WTC11 (cell line): ENCODE measurements around the gene PFN1. TPM values are rescaled to one million over a fixed set of nuclear protein-coding genes. Genes with fewer than 3 reads are reported as not detected.
A peak's percentile ranks its signal among the peaks of the same experiment; 100 is the strongest.
"Not testable (repeated sequence)": the region's sequence is repeated elsewhere in the genome, so short reads cannot be mapped to it uniquely, and the experiment has no call there.

Source experiments
- ATAC-seq: fragments of 200-7000 bp; cut with Tn5 transposase; 2 replicates; pipeline ENCODE4 v1.10.0; 2021; ENCODE audit warnings: mild to moderate bottlenecking, moderate library complexity
- CTCF ChIA-PET: fragments of 300-600 bp; sonication (Branson Sonifier 250); formaldehyde crosslinking; loops from one replicate; lab custom pipeline; 2021; ENCODE audit warnings: antibody characterized with exemption; lab: Charles Lee
- POLR2A ChIA-PET: fragments of 350-600 bp; sonication (Branson Sonifier 250); formaldehyde crosslinking; loops from one replicate; lab custom pipeline; 2021; ENCODE audit warnings: antibody characterized with exemption; lab: Charles Lee
- DNase-seq: peaks from one replicate; pipeline ENCODE4 v3.0.0; 2021; ENCODE audit warnings: low spot score
- H3K27ac Mint-ChIP-seq: 2 replicates; pipeline ENCODE4 v1.8.0; 2021; ENCODE audit warnings: mixed read lengths
- H3K27me3 Mint-ChIP-seq: 2 replicates; pipeline ENCODE4 v1.8.0; 2021; ENCODE audit warnings: low read depth, mild to moderate bottlenecking, moderate library complexity, mixed read lengths
- H3K36me3 Mint-ChIP-seq: 2 replicates; pipeline ENCODE4 v1.8.0; 2021; ENCODE audit warnings: mixed read lengths
- H3K4me1 Mint-ChIP-seq: 2 replicates; pipeline ENCODE4 v1.8.0; 2022; ENCODE audit warnings: mixed read lengths
- H3K4me3 Mint-ChIP-seq: 2 replicates; pipeline ENCODE4 v1.8.0; 2021; ENCODE audit warnings: mild to moderate bottlenecking, moderate library complexity, mixed read lengths
- H3K9me3 Mint-ChIP-seq: 2 replicates; pipeline ENCODE4 v1.8.0; 2021; ENCODE audit warnings: mixed read lengths
- AR ChIP-seq: fragments of 250-450 bp; sonication (Bioruptor Pico); IDR thresholded peaks from 2 replicates; pipeline ENCODE4 v1.9.0; 2021; ENCODE audit warnings: mild to moderate bottlenecking
- ATF1 ChIP-seq: sonication (generic); formaldehyde crosslinking; IDR thresholded peaks from 2 replicates; pipeline ENCODE4 v1.8.1; 2023; ENCODE audit warnings: mild to moderate bottlenecking, moderate library complexity, missing genetic modification reagents
- CDX4 ChIP-seq: fragments of 250-450 bp; sonication (Bioruptor Pico); IDR thresholded peaks from 2 replicates; pipeline ENCODE4 v1.9.0; 2021; ENCODE audit warnings: moderate library complexity, mild to moderate bottlenecking, inconsistent platforms, borderline replicate concordance
- CREM ChIP-seq: sonication (generic); formaldehyde crosslinking; IDR thresholded peaks from 2 replicates; pipeline ENCODE4 v1.8.1; 2022; ENCODE audit warnings: mild to moderate bottlenecking, missing genetic modification reagents, moderate library complexity
- E2F1 ChIP-seq: sonication (generic); formaldehyde crosslinking; IDR thresholded peaks from 2 replicates; pipeline ENCODE4 v1.8.0; 2022; ENCODE audit warnings: mild to moderate bottlenecking, missing genetic modification reagents
- EMX1 ChIP-seq: fragments of 250-450 bp; sonication (Bioruptor Pico); IDR thresholded peaks from 2 replicates; pipeline ENCODE4 v1.8.0; 2021; ENCODE audit warnings: mild to moderate bottlenecking
- GRHL2 ChIP-seq: fragments of 250-450 bp; sonication (Bioruptor Pico); IDR thresholded peaks from 2 replicates; pipeline ENCODE4 v1.8.0; 2022; ENCODE audit warnings: mild to moderate bottlenecking, moderate library complexity; ENCODE audit not compliant: insufficient replicate concordance, severe bottlenecking
- NFYB ChIP-seq: sonication (generic); formaldehyde crosslinking; conservative IDR thresholded peaks from 2 replicates; pipeline ENCODE4 v1.8.0; 2022; ENCODE audit warnings: low read depth, missing genetic modification reagents
- OVOL2 ChIP-seq: fragments of 250-450 bp; sonication (Bioruptor Pico); IDR thresholded peaks from 2 replicates; pipeline ENCODE4 v1.9.0; 2021; ENCODE audit warnings: mild to moderate bottlenecking, borderline replicate concordance
- SP1 ChIP-seq: sonication (generic); formaldehyde crosslinking; conservative IDR thresholded peaks from 2 replicates; pipeline ENCODE4 v1.8.1; 2022; ENCODE audit warnings: missing genetic modification reagents
- USF2 ChIP-seq: sonication (generic); formaldehyde crosslinking; IDR thresholded peaks from 2 replicates; pipeline ENCODE4 v1.8.1; 2023; ENCODE audit warnings: mild to moderate bottlenecking, missing genetic modification reagents, moderate library complexity
- ZNF121 ChIP-seq: sonication (generic); formaldehyde crosslinking; IDR thresholded peaks from 2 replicates; pipeline ENCODE4 v1.8.0; 2023; ENCODE audit warnings: missing genetic modification reagents
- ZNF512 ChIP-seq: sonication (generic); formaldehyde crosslinking; IDR thresholded peaks from 2 replicates; pipeline ENCODE4 v1.8.1; 2022; ENCODE audit warnings: missing genetic modification reagents, borderline replicate concordance
- total RNA-seq: library from RNA; stranded (reverse); gene quantifications from 3 replicates; pipeline ENCODE4 v1.2.3, GENCODE V29; 2021

The PFN1 gene
- total RNA-seq, 1 experiment from 2014 or later, result 1,289 TPM

- ATAC-seq, result no peak
- CTCF ChIA-PET, result interaction anchor here (5.0 kb wide), 1 partner anchor 12 kb away, joined by 36 read pairs; no protein-coding TSS in a partner anchor
- H3K4me3 Mint-ChIP-seq, result no peak overlapping the region
- no peak overlapping the region for H3K27ac Mint-ChIP-seq
- no peaks in the 10 kb centered on the region for H3K9me3 Mint-ChIP-seq
- no peaks in the 10 kb centered on the region; the same call in 1 of the 2 replicates for H3K27me3 Mint-ChIP-seq
- DNase-seq, result no peak
- H3K4me1 Mint-ChIP-seq, result peaks cover 7% of the 10 kb centered on the region
- no peak for TF ChIP-seq OVOL2 (CRISPR knock-in tag)
- POLR2A ChIA-PET, result no interaction called here
- H3K36me3 Mint-ChIP-seq, result no peaks in the 10 kb centered on the region
Observed at GRCh38 chr17:4921320-4921719, 27.0 kb downstream of the PFN1 start.

- CTCF ChIA-PET, result interaction anchor here (1.0 to 5.0 kb wide), 2 partner anchors 11 to 354 kb away, joined by 3 to 36 read pairs; no protein-coding TSS in a partner anchor
- no peak for ATAC-seq
- peaks cover 7% of the 10 kb centered on the region for H3K4me1 Mint-ChIP-seq
- no peak for TF ChIP-seq GRHL2 (CRISPR knock-in tag)
- TF ChIP-seq ZNF121, result peak; percentile 18; the same call in 1 of the 2 replicates
- TF ChIP-seq, all 79 proteins: peak for 1
- H3K9me3 Mint-ChIP-seq, result no peaks in the 10 kb centered on the region
- no peak overlapping the region for H3K27ac Mint-ChIP-seq
- POLR2A ChIA-PET, result interaction anchor here (2.2 kb wide), 1 partner anchor 12 kb away, joined by 12 read pairs; no protein-coding TSS in a partner anchor
- DNase-seq, result no peak
- no peak overlapping the region for H3K4me3 Mint-ChIP-seq
- H3K36me3 Mint-ChIP-seq, result no peaks in the 10 kb centered on the region
- no peaks in the 10 kb centered on the region; the same call in 1 of the 2 replicates for H3K27me3 Mint-ChIP-seq
Observed at GRCh38 chr17:4920351-4921048, 27.8 kb downstream of the PFN1 start.

- Mint-ChIP-seq H3K36me3 (no peaks in the 10 kb centered on the region), H3K27me3 (no peaks in the 10 kb centered on the region; the same call in 1 of the 2 replicates), H3K9me3 (no peaks in the 10 kb centered on the region), H3K27ac (peak overlapping the region; percentile 15; the same call in 1 of the 2 replicates), H3K4me3 (no peak overlapping the region), H3K4me1 (peaks cover 7% of the 10 kb centered on the region)
- no peak for DNase-seq
- CTCF ChIA-PET, result interaction anchor here (0.6 to 5.0 kb wide), 7 partner anchors 10 to 353 kb away, joined by 3 to 36 read pairs (median 4); partner anchors contain the start of gene ALOX15
- TF ChIP-seq CREM (CRISPR knock-in tag) (no peak), E2F1 (CRISPR knock-in tag) (no peak), SP1 (CRISPR knock-in tag) (no peak), ZNF512 (no peak), USF2 (CRISPR knock-in tag) (no peak), AR (CRISPR knock-in tag) (no peak), CDX4 (CRISPR knock-in tag) (no peak), EMX1 (CRISPR knock-in tag) (no peak), GRHL2 (CRISPR knock-in tag) (no peak), NFYB (CRISPR knock-in tag) (no peak), ATF1 (CRISPR knock-in tag) (no peak)
- peak; percentile 67 for ATAC-seq
- POLR2A ChIA-PET, result interaction anchor here (1.1 to 2.2 kb wide), 2 partner anchors 11 to 28 kb away, joined by 3 to 12 read pairs; no protein-coding TSS in a partner anchor
Observed at GRCh38 chr17:4919511-4920047, 28.8 kb downstream of the PFN1 start.

GRCh38 chr17:4914551-4914950 lies 33.8 kb downstream of the PFN1 start:
- H3K9me3 Mint-ChIP-seq, H3K4me3 Mint-ChIP-seq, POLR2A ChIA-PET, DNase-seq, H3K27ac Mint-ChIP-seq, H3K36me3 Mint-ChIP-seq, ATAC-seq, H3K27me3 Mint-ChIP-seq: not testable (repeated sequence)
- peaks cover 12% of the 10 kb centered on the region for H3K4me1 Mint-ChIP-seq
- CTCF ChIA-PET, result interaction anchor here (0.5 kb wide), 1 partner anchor 149 kb away, joined by 3 read pairs; no protein-coding TSS in a partner anchor
